ENCODE measurements around the gene MAGEC3. TPM values are rescaled to one million over a fixed set of nuclear protein-coding genes. Genes with fewer than 3 reads are reported as not detected.

The MAGEC3 gene
- total RNA-seq = not detected in 2 replicates

GRCh38 chrX:141838016-141838415 is at the start of gene MAGEC3:
Gene MAGEC3, plus strand, starts transcription at chrX:141838316. Its CDS starts 0 bp downstream, at chrX:141838316.

GRCh38 chrX:141903400-141904155 is 65.5 kb downstream of the MAGEC3 start, which contains the start of gene MAGEC1:
Gene MAGEC1, plus strand, starts transcription at chrX:141903894. Its CDS starts 1,179 bp downstream, at chrX:141905073.

Other genes with a start within 250 kb of the MAGEC3 start
- gene SPANXA2, start 248.6 kb upstream of the MAGEC3 start, total RNA-seq = not detected in 2 replicates
- gene SPANXD, start 139.6 kb upstream of the MAGEC3 start, total RNA-seq = not detected in 2 replicates
- gene MAGEC1, start 65.6 kb downstream of the MAGEC3 start, total RNA-seq = not detected in 2 replicates